ENCODE measurements around the gene METTL3. TPM values are rescaled to one million over a fixed set of nuclear protein-coding genes. Genes with fewer than 3 reads are reported as not detected.

Gene METTL3
- total RNA-seq (2021; fragmentation: NEBNext Ultra II Directional; extraction: Animal tissue kit (Norgen Biotek cat#: 25700)) = 10 to 100 TPM; 28.8 to 37.5 (median 30.3) TPM
- long read RNA-seq, transcript METTL3-201 (11 exons, 2,015 nt) = major isoform, 29 of 43 reads
- long read RNA-seq, partial matches to known transcripts = 3 of 43 reads
- long read RNA-seq, other reads (novel, unspliced or antisense) = 9 of 43 reads

DNA sequence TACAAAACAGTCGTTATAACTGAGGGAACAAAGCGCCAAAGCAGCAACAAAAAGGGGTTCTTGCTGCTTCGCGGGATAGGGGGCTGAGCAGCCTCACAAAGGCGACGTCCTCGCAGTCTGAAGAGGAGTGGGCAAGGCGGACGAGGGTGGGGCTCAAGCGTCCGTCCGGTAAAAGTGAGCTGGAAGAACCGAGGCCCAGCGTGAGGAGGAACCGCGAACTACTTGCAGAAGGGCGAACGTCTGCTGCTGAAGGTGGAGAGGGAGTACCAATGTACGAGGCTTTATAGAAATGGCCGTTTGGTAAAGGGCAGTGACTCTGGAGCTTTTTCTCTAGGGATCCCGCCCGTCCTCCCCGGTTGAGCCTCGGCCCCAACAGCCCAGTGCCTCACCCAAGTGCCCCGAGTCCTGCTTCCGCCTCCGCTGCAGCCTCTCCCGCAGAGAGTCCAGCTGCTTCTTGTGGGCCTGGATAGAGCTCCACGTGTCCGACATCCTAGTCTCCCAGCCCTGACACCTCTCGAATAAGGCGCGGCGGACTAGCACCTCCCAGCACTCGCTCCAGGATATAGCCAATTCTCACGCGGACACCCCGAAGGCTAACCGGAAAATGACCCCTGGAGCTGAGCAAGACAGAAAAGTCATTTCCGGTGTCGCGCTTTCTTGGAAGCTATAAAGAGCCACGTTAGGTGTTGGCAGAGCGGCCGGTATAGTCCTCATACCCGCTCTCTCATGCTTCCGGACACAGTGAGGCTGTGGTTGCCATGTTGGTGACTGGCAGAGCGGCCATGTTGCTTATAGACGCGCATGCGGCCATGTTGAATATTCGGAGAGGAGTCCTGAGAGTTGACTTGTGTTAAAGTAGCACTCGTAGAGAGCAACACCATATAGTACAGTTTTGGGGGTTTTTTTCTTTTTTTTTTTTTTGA lies at the start of gene METTL3:
TSS of gene METTL3 (minus strand) at position 606 of the 923 bp plus-strand sequence. CDS start at position 489, 117 bp downstream.
- TF ChIP-seq, protein P1, sequence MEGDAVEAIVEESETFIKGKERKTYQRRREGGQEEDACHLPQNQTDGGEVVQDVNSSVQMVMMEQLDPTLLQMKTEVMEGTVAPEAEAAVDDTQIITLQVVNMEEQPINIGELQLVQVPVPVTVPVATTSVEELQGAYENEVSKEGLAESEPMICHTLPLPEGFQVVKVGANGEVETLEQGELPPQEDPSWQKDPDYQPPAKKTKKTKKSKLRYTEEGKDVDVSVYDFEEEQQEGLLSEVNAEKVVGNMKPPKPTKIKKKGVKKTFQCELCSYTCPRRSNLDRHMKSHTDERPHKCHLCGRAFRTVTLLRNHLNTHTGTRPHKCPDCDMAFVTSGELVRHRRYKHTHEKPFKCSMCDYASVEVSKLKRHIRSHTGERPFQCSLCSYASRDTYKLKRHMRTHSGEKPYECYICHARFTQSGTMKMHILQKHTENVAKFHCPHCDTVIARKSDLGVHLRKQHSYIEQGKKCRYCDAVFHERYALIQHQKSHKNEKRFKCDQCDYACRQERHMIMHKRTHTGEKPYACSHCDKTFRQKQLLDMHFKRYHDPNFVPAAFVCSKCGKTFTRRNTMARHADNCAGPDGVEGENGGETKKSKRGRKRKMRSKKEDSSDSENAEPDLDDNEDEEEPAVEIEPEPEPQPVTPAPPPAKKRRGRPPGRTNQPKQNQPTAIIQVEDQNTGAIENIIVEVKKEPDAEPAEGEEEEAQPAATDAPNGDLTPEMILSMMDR (IDR thresholded peaks at IDR 0.05) = no peak
- Mint-ChIP-seq H3K27me3 (ENCODE audit: insufficient read depth) (peaks cover 2% of the 10 kb centered on the region), H3K9me3 (peaks cover 7% of the 10 kb centered on the region; the same call in 1 of the 2 replicates), H3K27ac (peak within 1 kb of the TSS; percentile 97), H3K4me1 (ENCODE audit: low read depth) (peaks cover 12% of the 10 kb centered on the region), H3K36me3 (ENCODE audit: low read depth) (peaks cover 24% of the 10 kb centered on the region), H3K4me3 (peak within 1 kb of the TSS; percentile 99)
- peak; percentile 99 for DNase-seq

DNA sequence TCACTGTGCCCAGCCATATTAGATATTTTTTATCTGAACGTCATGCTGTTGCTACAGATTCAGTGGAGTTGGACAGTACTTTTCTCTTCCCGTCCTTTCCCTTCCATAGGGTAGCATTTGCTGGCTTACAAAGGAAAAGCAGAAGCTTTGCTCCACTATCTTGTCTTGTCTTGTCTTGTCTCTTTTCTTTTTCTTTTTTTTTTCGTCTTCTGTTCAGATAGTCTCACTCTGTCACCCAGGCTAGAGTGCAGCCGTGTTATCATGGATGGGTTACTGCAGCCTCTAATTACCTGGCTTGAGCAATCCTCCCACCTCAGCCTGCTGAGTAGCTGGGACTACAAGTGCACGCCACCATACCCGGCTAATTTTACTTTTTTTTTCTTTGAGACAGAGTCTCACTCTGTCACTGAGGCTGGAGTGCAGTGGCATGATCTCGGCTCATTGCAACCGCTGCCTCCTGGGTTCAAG lies 47.6 kb upstream of the METTL3 start:
- no peak overlapping the region for H3K27ac Mint-ChIP-seq
- H3K4me1 Mint-ChIP-seq (ENCODE audit: low read depth) = peaks cover 10% of the 10 kb centered on the region
- TF ChIP-seq, protein P1 (IDR thresholded peaks at IDR 0.05) = no peak
- H3K9me3 Mint-ChIP-seq = no peaks in the 10 kb centered on the region
- no peaks in the 10 kb centered on the region for H3K36me3 Mint-ChIP-seq (ENCODE audit: low read depth)
- peaks cover 5% of the 10 kb centered on the region; the same call in 1 of the 2 replicates for H3K27me3 Mint-ChIP-seq (ENCODE audit: insufficient read depth)
- no peak for DNase-seq
- peak overlapping the region; percentile 46; the same call in 1 of the 2 replicates for H3K4me3 Mint-ChIP-seq

DNA sequence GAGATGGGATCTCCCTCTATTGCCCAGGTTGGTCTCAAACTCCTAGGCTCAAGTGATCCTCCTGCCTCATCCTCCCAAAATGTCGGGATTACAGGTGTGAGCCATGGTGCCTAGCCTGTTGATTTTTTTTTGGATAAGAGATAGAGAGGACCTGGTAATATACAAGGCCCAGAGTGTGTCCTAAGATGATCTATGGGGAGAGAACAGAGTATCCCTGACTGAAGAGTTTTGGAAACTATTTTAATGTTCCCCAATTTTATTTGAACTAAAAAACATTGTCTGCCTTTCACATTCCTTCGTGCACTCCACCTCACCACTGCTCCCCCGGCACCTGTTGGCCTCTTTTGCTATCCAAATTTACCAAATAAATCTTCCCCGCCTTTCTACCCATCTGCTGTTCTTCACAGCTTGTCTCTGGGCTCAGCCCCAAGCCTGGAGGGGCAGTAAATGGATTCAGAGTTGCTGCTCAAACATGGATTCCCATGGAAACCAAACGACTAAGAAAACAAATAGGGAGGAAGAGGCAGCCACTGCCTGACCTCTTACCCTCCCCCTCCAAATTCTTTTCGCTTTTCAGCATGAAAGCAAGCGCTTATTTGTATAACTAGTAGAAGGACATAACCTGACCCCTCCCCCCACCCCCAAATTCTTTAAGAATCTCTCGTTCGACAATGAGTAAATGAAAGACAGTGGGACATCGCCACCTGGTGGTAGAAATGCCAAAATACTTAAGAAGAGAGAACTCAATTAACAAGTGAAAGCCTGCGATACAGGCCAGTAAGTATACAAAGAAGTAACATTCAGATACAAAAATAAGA lies 46.2 kb upstream of the METTL3 start:
- Mint-ChIP-seq H3K36me3 (ENCODE audit: low read depth) (no peaks in the 10 kb centered on the region), H3K9me3 (no peaks in the 10 kb centered on the region), H3K27me3 (ENCODE audit: insufficient read depth) (peaks cover under 1% of the 10 kb centered on the region; the same call in 1 of the 2 replicates), H3K27ac (peak overlapping the region; percentile 80), H3K4me1 (ENCODE audit: low read depth) (peaks cover 10% of the 10 kb centered on the region), H3K4me3 (peak overlapping the region; percentile 52)
- DNase-seq = peak; percentile 83
- TF ChIP-seq, protein P1 (IDR thresholded peaks at IDR 0.05) = peak; percentile 95

DNA sequence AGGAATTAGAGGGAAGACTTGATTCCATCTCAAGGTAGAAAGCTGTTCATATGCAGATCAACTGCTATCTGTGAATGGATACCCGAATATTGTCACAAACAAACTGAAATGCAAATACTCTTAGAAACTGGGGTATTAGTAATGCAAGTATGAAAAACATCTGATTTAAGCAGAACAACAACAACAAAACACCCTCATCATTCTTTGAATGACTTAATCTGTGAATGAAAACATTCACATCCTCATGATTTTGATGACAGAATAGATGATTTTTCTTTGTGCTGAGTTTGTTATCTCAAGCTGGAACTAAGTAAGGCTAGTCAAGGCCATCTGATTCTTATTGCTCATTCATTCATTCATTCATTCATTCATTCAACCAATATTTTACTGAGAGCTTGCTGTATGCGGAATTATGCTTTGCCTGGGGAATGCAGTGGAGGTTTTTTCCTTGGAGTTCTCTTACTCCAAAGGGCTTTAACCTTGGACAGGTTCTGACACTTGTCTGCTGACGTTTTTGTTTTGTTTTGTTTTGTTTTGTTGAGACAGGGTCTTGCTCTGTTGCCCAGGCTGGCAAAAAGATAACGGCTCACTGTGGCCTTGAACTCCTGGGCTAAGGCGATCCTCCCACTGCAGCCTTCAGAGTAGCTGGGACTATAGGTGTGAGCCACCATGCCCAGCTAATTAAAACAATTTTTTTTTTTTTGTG lies 45.4 kb upstream of the METTL3 start:
- H3K4me3 Mint-ChIP-seq = no peak overlapping the region

More for the DNA sequence above, 45.4 kb upstream of the METTL3 start:
- Mint-ChIP-seq H3K27ac (peak overlapping the region; percentile 25; the same call in 1 of the 2 replicates), H3K9me3 (no peaks in the 10 kb centered on the region), H3K36me3 (ENCODE audit: low read depth) (no peaks in the 10 kb centered on the region), H3K27me3 (ENCODE audit: insufficient read depth) (no peaks in the 10 kb centered on the region; the same call in 1 of the 2 replicates), H3K4me1 (ENCODE audit: low read depth) (peaks cover 10% of the 10 kb centered on the region)
- TF ChIP-seq, protein P1 (IDR thresholded peaks at IDR 0.05) = no peak
- DNase-seq = no peak

Data from HFFc6 (cell line).